Activated CD8-positive, alpha-beta memory T cell treated with anti-CD3 and anti-CD28 coated beads, Interleukin-2, amount 50 U/mL, for 4 hours (primary cell): ENCODE measurements around the gene SLC2A9.
"Not testable (repeated sequence)": the region's sequence is repeated elsewhere in the genome, so short reads cannot be mapped to it uniquely, and the experiment has no call there.

Experiments
- DNase-seq: peaks from one replicate; pipeline ENCODE4 v3.0.0-alpha.2; 2020

SLC2A9 gene

DNA sequence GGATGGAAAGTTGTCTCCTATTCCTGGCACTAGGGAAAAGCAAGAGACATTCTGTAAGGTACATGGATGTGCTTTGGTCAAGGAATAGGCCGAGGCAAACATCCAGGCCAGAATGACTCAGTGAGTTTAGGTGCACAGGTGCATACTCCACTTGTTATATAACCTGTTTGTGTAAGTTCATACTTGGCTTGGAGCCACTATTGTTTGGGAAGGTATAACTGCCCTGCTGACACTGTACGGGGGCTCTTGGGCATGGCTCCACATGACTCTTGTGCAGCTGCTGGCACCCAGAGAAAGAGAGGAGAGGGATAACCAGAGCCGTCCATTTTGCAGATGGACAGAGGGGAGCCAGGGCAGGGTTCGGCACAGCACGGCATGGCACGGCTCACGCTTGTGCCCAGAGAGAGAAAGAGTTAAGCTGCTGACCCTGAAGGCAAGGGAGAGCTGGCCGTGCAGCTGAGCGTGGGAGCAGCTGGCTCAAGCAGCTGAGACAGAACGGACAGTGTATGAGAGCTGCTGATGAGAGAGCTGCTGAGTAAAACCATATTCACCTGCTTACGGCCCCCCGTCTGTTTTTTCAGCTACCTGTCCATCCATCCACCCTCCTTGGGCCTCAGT is 98.0 kb downstream of the SLC2A9 start:
- DNase-seq: no peak

DNA sequence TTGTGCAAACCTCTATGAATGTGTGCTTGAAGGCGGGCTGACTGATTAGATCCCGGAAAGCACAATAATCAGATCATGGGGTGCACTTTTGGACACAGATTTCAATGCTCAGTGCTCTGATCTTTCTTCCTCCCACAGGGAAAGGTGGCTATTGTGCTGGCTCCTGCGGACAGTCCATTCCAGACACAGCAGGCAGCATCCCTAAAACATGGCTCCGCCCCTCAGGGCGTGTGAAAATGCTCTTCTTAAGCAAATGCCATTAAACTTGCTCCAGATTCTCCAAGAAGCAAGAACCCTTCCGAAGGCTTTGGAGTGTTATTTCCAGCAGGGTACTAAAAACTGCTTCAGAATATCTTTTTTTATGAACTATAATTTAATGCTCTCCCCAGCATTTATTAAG is 100.0 kb downstream of the SLC2A9 start:
- no peak for DNase-seq

DNA sequence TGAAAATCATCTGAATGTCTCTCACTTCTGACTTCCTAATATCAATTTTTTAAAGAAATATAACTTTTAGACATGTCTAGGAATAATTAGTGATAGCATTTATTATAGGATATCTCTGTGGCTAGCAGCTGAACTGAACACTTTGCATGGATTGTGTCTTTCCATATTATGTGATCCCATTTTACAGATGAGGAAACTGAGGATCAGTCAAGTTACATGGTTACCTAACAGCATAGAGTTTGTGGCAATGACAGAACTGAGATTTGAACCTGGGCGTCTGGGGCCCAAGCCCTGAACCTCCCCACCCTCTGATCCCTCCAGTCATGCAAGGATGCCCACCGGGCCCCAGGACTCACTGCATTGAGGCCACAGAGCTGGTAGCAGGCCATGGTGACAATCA is 101.3 kb downstream of the SLC2A9 start:
- no peak for DNase-seq

DNA sequence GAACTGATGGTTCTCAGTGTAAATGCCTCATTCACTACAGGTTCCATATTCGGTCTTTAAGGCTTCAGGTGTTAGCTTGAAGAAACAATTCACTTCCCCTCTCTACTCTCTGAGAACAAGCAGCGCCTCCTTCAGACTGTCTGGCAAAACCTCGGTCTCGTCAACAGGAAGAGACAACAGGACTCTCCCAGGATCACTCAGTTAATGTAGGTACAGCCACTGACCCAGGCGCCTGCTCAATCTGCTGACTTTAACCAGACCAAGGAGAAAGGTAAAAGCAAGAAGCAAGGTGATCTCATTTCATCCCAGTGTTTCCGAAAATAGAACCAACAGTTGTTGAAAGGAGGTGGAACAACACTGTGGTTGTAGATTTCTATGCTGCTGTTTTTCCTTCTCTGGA is 102.2 kb downstream of the SLC2A9 start:
- DNase-seq: no peak

DNA sequence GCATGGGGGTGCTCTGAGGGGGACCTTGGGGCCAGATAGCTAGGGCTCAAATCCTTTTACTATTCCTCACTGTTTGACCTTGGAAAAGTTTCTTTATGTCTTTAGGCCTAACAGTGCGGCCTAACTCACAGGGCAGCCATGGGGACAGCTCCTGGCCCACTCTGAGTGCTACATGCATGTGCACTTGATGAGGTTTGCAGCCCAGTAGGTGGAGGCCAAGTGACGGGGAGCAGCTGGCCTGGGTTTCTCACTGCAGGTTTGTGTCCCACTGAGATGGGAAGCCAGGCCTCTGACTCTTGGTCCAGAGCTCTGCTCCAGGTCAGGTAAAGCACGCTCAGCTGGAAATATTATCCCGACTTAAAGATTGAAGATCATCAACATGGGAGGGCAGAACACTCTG is 102.8 kb downstream of the SLC2A9 start:
- no peak for DNase-seq

DNA sequence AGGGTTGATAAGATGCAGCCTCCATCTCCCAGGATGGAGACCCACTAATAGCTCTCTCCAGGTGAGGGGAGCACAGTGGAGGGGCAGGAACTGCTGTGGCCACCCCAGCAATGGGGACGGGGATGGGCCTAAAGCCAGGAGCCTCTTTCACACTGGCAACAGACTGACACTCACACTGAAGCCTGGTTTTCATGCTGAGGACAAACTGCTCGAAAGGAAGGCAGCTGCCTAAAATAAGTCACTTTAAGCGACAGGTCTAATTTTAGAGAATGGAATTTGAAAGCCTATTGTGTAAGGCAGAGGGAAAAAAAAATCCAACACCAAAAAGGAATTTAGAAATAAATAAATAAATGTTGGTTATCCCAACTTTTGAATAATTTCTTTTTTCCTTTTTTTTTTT is 104.4 kb downstream of the SLC2A9 start:
- DNase-seq: no peak

DNA sequence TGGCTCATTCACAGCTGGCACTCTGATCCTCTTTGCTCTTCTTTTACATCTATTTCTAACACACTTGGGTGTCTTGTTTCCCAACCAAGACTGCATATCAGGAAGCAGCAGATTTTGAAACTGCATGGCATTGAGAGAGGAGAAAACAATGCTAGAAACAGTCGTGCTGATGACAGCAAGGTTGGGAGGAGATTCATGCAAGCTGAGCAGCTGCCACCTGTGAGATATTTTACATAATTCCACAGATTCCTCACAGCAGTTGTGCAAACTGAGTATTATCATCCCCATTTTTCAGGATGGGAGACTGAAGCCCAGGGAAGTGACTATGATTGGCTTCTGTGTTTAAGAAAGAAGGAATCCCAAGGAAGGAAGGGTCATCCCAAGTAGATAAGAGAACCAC is 105.0 kb downstream of the SLC2A9 start:
- no peak for DNase-seq

DNA sequence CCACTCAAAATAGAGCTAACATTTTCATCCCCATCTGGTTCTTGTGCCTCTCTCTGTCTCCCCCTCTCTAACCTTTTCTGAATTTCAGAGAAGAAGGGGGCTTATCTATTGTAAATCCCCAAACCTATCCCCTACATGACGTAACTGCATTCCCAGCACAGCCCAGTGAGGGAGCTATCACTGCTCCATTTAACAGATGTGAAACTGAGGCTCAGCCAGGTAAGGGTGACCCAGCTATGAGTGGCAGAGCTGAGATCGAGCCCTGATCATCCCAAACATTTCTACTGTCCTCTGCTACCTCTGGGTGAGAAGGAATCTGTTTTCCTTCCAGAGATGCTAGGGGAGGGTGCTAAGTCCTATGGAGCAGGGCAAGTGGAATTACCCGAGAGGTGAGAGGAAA is 107.5 kb downstream of the SLC2A9 start:
- DNase-seq: no peak

DNA sequence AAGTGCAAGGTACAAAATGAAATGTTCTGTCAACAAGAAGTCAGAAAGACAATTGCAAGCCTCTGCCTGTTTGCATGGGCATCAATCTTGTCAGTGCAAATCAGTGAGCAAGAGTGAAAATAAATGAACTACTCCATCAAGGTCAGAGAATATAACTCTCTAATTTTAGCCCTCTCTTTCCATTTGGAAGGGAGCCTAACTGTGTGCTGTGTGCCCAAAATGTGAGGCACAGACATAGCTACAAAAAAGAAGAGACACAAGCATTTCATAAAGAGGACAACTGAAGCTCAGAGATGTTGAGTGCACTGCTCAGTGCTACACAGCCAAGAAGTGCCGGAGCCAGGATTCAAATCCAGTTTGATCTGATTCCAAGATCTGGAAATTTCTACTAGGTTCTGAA is 114.3 kb downstream of the SLC2A9 start:
- DNase-seq: no peak

DNA sequence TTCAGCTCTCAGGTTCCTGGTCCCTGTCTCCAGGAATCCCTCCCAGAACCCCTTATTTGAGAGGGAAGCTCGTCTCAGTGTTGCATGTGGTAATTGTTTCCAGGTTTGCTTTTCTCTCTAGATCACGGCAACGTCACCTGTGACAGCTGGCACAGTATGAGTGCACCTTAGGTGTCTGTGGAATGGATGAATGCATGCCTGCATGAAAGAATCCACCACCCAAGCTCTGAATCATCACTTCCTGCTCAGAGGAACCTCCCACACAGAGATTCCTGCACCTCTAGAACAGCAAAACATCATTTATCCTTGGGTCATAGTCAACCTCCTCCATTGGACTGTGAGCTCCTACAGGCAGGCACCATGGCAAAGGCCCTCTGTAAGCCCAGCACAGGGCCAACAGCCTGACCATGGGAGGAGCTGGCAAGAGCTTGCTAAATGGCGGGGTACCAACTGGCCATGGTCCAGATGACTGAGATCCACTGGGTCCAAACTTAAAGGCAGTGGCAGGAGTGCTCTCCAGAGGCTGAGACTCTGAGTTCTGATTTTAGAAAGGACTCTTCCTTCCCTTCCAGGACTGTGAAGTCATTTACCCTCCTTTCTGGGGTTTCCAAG is 116.2 kb downstream of the SLC2A9 start:
- no peak for DNase-seq

DNA sequence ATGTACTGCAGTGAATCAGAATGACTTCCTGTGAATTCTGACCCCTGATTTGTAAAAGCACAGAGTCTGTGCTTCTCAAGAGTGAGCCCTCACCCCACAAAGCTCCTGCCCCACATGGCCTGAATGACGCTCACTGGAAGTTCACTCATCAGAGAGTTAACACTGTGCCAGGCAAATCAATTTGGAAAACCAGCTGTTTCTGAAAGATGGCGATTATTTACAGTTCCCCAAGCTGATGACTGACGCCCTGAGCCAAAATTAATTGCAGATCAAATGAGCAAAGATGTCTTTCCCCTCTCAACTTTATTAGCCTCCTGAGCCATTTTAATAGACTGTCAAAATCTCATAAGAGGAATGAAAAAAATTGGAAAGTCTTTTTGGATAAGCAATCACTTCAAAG is 118.0 kb downstream of the SLC2A9 start:
- no peak for DNase-seq

DNA sequence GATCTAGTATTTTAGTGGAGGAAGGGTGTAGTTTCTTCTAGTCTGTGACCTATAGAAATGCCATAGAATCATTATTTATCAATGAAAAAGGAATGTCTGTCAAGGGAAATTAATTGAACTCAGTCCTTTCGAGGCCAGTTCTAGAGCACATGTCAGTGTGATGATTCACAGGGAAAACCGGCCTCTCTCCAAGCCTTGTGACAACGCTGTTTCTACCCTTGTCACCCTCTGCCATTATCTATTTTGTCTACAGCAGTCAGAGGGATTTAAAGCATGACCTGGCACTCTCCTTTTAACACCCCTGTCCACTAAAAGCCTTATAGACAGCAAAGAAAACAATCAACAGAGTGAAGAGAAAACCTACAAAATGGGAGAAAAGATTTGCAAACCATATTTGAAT is 120.0 kb downstream of the SLC2A9 start:
- no peak for DNase-seq

DNA sequence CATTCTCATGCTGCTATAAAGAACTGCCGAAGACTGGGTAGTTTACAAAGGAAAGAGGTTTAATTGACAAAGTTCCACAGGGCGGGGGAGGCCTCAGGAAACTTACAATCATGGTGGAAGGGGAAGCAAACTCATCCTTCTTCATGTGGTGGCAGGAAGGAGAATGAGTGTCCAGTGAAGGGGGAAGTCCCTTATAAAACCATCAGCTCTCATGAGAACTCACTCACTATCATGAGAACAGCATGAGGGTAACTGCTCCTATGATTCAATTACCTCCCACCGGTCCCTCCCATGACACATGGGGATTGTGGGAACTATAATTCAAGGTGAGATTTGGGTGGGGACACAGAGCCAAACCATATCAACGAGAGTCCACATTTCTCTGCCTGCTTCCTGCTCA is 120.7 kb downstream of the SLC2A9 start:
- DNase-seq: not testable (repeated sequence)

DNA sequence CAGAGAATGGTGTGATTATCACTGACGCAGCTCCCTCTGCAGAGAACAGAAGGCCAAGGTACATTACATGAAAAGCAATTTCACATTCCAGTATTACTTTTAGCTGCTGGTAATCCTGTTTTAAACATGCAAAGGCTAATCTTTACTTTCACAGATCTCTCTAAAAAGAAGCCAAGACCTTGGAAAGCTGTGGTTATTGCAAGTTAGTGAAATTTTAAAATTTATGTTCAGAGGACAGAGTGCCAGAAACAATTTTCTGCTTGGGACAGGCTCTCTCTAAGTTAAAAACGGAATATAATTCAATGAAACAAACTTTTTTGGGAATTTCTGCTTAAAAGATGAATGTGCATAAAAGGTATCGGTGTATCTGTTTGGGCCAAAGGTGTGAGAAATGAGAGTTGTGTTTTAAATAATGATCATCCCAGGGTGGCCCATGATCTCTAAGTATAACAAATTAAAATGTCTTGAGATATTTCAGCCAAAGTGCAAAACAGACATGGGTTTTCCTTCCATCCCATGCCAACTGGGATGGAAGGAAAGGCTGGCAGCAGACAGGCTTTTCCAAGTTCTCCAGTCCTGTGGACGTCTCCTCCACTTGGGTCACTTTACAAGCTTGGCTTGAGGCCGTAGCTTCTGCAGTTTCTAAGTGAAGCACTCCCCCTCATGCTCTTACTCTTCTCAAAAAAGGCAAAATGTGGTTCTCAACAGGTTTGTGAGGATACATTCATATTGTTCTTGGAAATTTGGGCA is 121.8 kb downstream of the SLC2A9 start:
- no peak for DNase-seq

DNA sequence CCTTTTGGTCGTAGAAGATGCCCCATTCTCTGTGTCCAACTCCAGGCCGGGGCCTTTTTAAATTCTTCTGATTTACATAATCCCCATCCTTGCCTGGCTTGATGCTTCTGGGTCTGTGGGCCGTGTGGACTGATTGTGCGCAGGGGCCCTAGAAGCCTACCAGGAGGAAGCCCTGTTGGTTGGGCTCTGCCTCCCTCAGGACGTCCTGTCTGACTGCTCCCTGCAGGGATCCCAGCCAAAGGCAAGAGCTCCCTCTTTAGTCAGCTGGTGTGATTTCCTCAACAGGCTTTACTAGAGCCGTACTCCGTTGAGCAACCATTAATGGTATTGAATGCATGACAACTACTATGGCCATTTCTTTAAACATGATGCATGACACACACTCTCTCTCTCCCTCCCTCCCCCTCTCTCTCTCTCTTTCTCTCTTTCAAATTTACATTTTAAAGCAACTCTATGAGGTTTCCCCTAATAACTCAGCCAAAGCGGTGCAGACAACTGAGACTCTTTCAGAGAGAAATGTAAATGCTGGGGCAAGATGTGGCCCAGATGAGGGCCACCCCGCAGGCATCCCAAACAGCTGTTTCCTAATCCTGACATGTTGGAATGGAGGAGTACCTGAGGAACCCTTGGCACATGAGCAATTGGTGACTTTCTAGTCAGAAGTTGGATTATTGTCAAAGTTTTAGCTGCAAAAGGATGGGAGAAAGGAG is 122.5 kb downstream of the SLC2A9 start:
- no peak for DNase-seq

DNA sequence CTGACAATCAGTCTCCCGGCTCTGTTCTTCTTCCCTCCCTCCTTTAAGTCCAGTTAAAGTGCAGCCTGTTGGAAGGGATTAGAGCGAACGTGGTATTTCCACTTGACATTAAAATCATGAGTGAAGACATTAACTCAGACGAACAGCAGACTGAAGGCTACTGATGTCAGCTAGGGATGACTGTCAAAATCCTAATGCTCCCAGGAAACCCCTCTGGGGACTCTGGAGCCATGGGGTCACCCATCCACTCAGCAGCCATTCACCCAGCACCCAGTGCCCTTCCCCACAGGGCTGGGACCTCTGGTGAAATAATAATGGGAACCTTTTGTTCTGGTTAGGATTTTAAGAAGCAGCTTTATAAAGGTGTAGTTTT is 126.0 kb downstream of the SLC2A9 start:
- no peak for DNase-seq

DNA sequence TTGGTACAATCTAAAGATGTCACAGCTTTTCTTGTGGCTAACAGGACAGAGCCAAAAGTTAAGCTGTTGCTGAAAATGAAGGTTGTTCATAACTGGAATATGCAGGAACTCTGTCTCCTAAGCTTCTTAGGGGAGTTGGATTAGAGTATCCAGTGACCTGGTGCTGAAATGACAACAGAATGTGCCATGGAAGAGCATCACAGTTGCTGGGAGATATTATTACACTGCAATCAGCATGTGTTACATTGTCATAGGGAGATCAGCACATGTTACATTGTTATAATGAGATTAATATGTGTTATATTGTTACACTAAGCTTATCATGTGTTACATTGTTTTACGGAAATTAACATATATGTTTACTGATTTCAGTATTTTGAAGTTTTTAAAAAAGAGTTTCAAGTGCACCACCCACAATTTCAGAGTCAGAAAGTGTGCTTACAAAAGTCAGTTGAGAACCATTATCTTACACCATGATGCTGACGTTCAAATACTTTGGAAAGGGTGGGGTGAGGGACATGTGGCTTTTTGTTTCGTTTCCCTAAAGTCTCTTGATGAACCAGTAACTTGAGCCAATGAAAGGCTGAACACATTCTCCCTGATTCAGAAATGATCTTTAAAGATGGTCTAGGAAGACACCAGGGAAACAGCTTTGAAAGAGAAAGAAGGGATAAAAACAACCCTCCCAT is 126.5 kb downstream of the SLC2A9 start:
- no peak for DNase-seq

DNA sequence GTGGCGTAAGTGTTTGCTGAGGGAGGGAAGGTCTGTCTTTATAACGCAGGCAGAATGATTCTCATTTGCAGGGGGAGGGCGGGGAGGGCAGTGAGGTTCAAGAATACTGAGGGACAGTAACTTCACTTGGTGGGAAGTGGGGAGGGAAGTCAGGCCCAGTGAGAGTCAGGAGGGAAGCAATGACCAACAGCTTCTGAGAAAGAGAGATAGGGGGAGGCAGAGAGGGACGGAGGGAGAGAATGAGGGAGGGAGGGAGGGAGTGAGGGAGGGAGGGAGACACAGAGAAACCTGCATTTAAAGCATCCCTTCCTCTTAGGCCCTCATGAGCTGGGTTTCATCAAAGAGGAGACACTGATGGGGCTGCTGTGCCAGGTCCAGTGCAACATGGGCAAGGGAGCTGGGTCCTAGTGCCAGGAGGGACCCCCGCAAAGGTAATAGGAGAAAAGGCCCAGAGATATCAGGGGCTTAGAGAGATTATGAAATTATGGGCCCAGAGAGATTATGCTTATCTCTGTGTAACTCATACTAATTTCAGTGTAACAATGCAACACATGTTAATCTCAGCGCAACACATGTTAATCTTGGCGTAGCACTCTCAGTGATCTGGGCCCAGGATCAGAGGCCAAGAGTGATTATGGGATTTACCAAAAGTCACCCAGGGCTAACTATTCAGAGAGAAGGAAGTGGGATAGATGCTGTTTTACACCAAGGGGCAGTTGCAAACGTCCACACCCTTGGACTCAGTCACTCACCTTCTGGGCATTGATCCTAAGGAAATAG is 127.8 kb downstream of the SLC2A9 start:
- no peak for DNase-seq

DNA sequence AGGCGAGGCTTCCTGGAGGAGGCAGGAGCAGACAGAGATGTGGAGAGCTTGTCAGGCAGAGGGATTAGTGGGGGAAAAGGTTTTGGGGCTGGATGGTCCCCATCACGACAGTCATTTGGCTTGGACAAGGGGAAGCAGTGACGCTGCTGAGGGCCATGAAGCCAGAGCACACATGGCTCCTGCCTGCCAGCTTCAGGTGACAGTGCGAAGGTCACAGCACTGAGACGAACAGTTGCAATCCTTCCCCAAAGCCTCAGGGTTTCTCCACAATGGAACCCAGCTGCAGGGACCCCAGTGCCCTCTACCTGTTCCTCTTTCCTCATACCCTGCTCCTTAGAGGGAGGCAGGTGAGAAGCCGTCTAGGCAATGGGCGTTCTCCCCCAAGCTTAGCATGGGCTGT is 129.6 kb downstream of the SLC2A9 start:
- no peak for DNase-seq

DNA sequence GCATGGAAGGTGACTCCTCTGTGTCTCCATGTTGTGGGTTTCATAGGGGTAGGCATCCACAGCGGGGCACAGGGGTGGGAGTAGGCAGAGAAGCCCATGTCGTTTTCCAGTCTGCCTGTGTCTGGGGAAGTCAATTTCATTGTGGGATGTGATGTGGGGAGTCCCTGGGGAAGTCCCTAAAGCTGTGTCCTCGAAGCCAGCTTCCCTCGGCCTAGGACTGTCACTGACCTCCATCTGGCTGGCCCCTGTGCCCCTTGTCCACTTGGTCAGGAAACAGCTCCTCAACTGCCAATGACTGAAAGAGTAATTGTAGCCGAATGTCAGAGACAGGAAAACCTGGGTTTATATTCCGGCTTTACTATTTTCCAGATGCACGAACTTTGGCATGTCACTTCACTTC is 130.2 kb downstream of the SLC2A9 start:
- no peak for DNase-seq

DNA sequence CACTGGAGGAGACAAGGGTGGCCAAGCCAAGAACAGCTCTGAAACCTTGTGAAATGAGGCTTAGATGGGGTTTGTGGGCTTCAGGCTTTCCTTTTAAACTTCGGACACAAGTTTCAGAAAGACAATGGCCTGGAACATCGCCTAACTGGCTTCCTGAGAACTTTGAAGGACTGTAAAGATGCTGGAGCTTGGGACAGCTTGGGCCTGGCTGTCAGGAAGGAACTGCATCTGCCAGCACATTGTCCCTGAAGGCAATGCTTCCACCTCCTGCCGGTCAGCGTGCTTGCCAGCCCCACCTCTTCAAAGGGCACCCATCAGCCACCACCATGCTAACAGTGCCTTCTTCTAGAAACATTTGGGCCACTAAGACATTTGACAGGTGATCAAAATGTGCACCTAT is 132.0 kb downstream of the SLC2A9 start:
- DNase-seq: no peak

DNA sequence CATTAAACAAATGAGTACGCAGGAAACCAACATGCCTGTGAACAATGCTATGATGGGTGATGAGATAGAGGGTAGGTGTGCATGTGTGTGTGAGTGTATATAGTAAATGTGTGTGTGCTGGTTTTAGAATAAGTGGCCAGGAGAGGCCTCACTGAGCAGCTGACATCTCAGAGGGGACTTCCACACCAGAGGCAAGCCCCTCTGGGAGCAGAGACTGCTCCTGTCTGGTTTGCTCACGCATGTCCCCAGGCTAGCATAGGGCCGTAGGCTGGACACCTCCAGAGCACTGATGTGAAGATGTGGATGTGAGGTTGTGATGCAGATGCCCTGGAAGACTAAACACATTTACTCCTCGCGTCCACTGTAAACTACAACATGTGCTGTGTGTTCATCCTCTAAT is 135.3 kb downstream of the SLC2A9 start:
- DNase-seq: no peak
